HCT116 (cell line): ENCODE measurements around the gene SPEM1.

ENCODE experiments used
- ATF3 ChIP-seq: IDR thresholded peaks from 2 replicates; pipeline ENCODE4 v1.6.1; 2012
- CTCF ChIP-seq, 3 experiments: fragments of 200-600 bp in 1 of 3; sonication (generic) in 1 of 3; IDR thresholded peaks in 2 of 3; conservative IDR thresholded peaks in 1 of 3; 2 replicates each; pipeline ENCODE4 v1.5.1; 2012 to 2017; ENCODE audit warnings: low read depth in 2 of 3, low read length in 2 of 3, antibody characterized with exemption in 1 of 3, borderline replicate concordance in 1 of 3, control low read depth in 1 of 3, mild to moderate bottlenecking in 1 of 3, mixed read lengths in 1 of 3, mixed run types in 1 of 3, moderate library complexity in 1 of 3; ENCODE audit not compliant: insufficient read depth in 1 of 3
- EGR1 ChIP-seq: IDR thresholded peaks from 2 replicates; pipeline ENCODE4 v1.6.1; 2012; ENCODE audit warnings: low read depth
- EZH2 ChIP-seq: fragments of 200-600 bp; sonication (generic); IDR thresholded peaks from 2 replicates; pipeline ENCODE4 v1.6.1; 2017; ENCODE audit warnings: antibody characterized with exemption, mixed run types
- EZH2phosphoT487 ChIP-seq: fragments of 200-600 bp; IDR thresholded peaks from 2 replicates; pipeline ENCODE4 v1.6.1; 2018; ENCODE audit warnings: antibody characterized with exemption, borderline replicate concordance
- MAX ChIP-seq: IDR thresholded peaks from 2 replicates; pipeline ENCODE4 v1.6.1; 2012
- POLR2A ChIP-seq: IDR thresholded peaks from 2 replicates; pipeline ENCODE4 v1.7.0; 2011; ENCODE audit warnings: borderline replicate concordance; ENCODE audit not compliant: insufficient read depth, insufficient read length; ENCODE audit errors: extremely low read depth
- POLR2AphosphoS5 ChIP-seq: IDR thresholded peaks from 2 replicates; pipeline ENCODE4 v1.6.1; 2011; ENCODE audit warnings: mild to moderate bottlenecking, low read depth, low read length, moderate library complexity
- RAD21 ChIP-seq: IDR thresholded peaks from 2 replicates; pipeline ENCODE4 v1.6.1; 2012; ENCODE audit warnings: low read depth, mild to moderate bottlenecking
- SIN3A ChIP-seq: IDR thresholded peaks from 2 replicates; pipeline ENCODE4 v1.6.1; 2012; ENCODE audit warnings: low read depth
- YY1 ChIP-seq: IDR thresholded peaks from 2 replicates; pipeline ENCODE4 v1.6.1; 2011; ENCODE audit warnings: low read length, low read depth, moderate library complexity, mild to moderate bottlenecking; ENCODE audit not compliant: insufficient replicate concordance; ENCODE audit errors: extremely low read depth

- no peak for TF ChIP-seq SIN3A
- TF ChIP-seq EZH2 = no peak
- TF ChIP-seq POLR2A = no peak
- TF ChIP-seq CTCF (IDR thresholded peaks at IDR 0.05 in 2 of 3, conservative IDR thresholded peaks at IDR 0.05 in 1 of 3; ENCODE audit: borderline replicate concordance in 1 of 3, insufficient read depth in 1 of 3, low read depth in 2 of 3, low read length in 2 of 3) = no peak
- no peak for TF ChIP-seq ATF3
- no peak for TF ChIP-seq YY1
- no peak for TF ChIP-seq MAX
- no peak for TF ChIP-seq POLR2AphosphoS5
- no peak for TF ChIP-seq RAD21
- no peak for TF ChIP-seq EZH2phosphoT487
- TF ChIP-seq EGR1 = no peak
Observed at GRCh38 chr17:7370853-7371252, 49.3 kb upstream of the SPEM1 start.
